ENCODE data around the gene TMPRSS3. TPM values are rescaled to one million over a fixed set of nuclear protein-coding genes. Genes with fewer than 3 reads are reported as not detected.
A peak's percentile ranks its signal among the peaks of the same experiment; 100 is the strongest.

The TMPRSS3 gene
- total RNA-seq, 2 experiments from 2014 or later = 7.4 to 8.9 TPM

- peaks cover 31% of the 10 kb centered on the region for H3K4me1 Mint-ChIP-seq
- peaks cover 15% of the 10 kb centered on the region for H3K9me3 Mint-ChIP-seq
- no peak overlapping the region for H3K4me3 Mint-ChIP-seq
- POLR2A ChIA-PET = interaction anchor here (0.6 kb wide), 1 partner anchor 11 kb away, joined by 3 read pairs; no protein-coding TSS in a partner anchor
- CTCF ChIA-PET = interaction anchor here (0.9 to 1.9 kb wide), 12 partner anchors 11 to 123 kb away, joined by 3 to 6 read pairs (median 4); partner anchors contain the start of gene UBASH3A
- no peak overlapping the region for H3K27ac Mint-ChIP-seq
- peaks cover 29% of the 10 kb centered on the region for H3K36me3 Mint-ChIP-seq (ENCODE audit: low read depth)
- no peaks in the 10 kb centered on the region for H3K27me3 Mint-ChIP-seq
- peak; percentile 35 for DNase-seq
Measured at GRCh38 chr21:42381347-42381984, 14.4 kb downstream of the TMPRSS3 start.

GRCh38 chr21:42379426-42380215 lies 16.2 kb downstream of the TMPRSS3 start:
- H3K27me3 Mint-ChIP-seq = no peaks in the 10 kb centered on the region
- H3K9me3 Mint-ChIP-seq = peaks cover 15% of the 10 kb centered on the region
- H3K4me3 Mint-ChIP-seq = no peak overlapping the region
- no peak overlapping the region for H3K27ac Mint-ChIP-seq
- no peak for DNase-seq
- H3K4me1 Mint-ChIP-seq = peaks cover 21% of the 10 kb centered on the region
- H3K36me3 Mint-ChIP-seq (ENCODE audit: low read depth) = peaks cover 21% of the 10 kb centered on the region
- POLR2A ChIA-PET = no interaction called here
- CTCF ChIA-PET = no interaction called here

GRCh38 chr21:42378418-42378817 lies 17.4 kb downstream of the TMPRSS3 start:
- DNase-seq = no peak
- Mint-ChIP-seq H3K9me3 (peaks cover 15% of the 10 kb centered on the region), H3K36me3 (ENCODE audit: low read depth) (peaks cover 14% of the 10 kb centered on the region), H3K27me3 (no peaks in the 10 kb centered on the region), H3K4me3 (no peak overlapping the region), H3K4me1 (peaks cover 21% of the 10 kb centered on the region), H3K27ac (no peak overlapping the region)
- ChIA-PET CTCF (interaction anchor here (0.8 to 1.3 kb wide), 2 partner anchors 11 to 20 kb away, joined by 3 read pairs; no protein-coding TSS in a partner anchor), POLR2A (no interaction called here)

- Mint-ChIP-seq H3K9me3 (peaks cover 15% of the 10 kb centered on the region), H3K36me3 (ENCODE audit: low read depth) (peaks cover 14% of the 10 kb centered on the region), H3K4me3 (no peak overlapping the region), H3K27ac (no peak overlapping the region), H3K4me1 (peaks cover 26% of the 10 kb centered on the region), H3K27me3 (no peaks in the 10 kb centered on the region)
- ChIA-PET CTCF (interaction anchor here (0.8 to 1.3 kb wide), 2 partner anchors 11 to 20 kb away, joined by 3 read pairs; no protein-coding TSS in a partner anchor), POLR2A (no interaction called here)
- DNase-seq = no peak
Measured at GRCh38 chr21:42377951-42378340, 17.9 kb downstream of the TMPRSS3 start.

GRCh38 chr21:42377211-42377950 lies 18.5 kb downstream of the TMPRSS3 start:
- no peak for DNase-seq
- POLR2A ChIA-PET = no interaction called here
- Mint-ChIP-seq H3K36me3 (ENCODE audit: low read depth) (peaks cover 10% of the 10 kb centered on the region), H3K4me1 (peaks cover 24% of the 10 kb centered on the region), H3K4me3 (no peak overlapping the region), H3K27ac (no peak overlapping the region), H3K27me3 (no peaks in the 10 kb centered on the region), H3K9me3 (peaks cover 11% of the 10 kb centered on the region)
- CTCF ChIA-PET = interaction anchor here (0.8 to 1.3 kb wide), 2 partner anchors 12 to 21 kb away, joined by 3 read pairs; no protein-coding TSS in a partner anchor

- POLR2A ChIA-PET = no interaction called here
- Mint-ChIP-seq H3K9me3 (peaks cover 2% of the 10 kb centered on the region), H3K4me3 (no peak overlapping the region), H3K27ac (no peak overlapping the region), H3K27me3 (no peaks in the 10 kb centered on the region), H3K4me1 (peaks cover 18% of the 10 kb centered on the region), H3K36me3 (ENCODE audit: low read depth) (peaks cover under 1% of the 10 kb centered on the region)
- DNase-seq = no peak
- CTCF ChIA-PET = interaction anchor here (0.5 to 3.0 kb wide), 2 partner anchors 14 to 1642 kb away, joined by 3 to 22 read pairs; no protein-coding TSS in a partner anchor
Measured at GRCh38 chr21:42376338-42376982, 19.4 kb downstream of the TMPRSS3 start.

GRCh38 chr21:42375966-42376337 lies 19.9 kb downstream of the TMPRSS3 start:
- CTCF ChIA-PET = interaction anchor here (0.5 to 3.0 kb wide), 4 partner anchors 14 to 1642 kb away, joined by 3 to 22 read pairs (median 6); no protein-coding TSS in a partner anchor
- no peak overlapping the region for H3K27ac Mint-ChIP-seq

GRCh38 chr21:42375506-42375905 lies 20.3 kb downstream of the TMPRSS3 start:
- peaks cover 18% of the 10 kb centered on the region for H3K4me1 Mint-ChIP-seq
- H3K36me3 Mint-ChIP-seq (ENCODE audit: low read depth) = no peaks in the 10 kb centered on the region
- H3K4me3 Mint-ChIP-seq = no peak overlapping the region
- no peaks in the 10 kb centered on the region for H3K27me3 Mint-ChIP-seq
- ChIA-PET POLR2A (no interaction called here), CTCF (interaction anchor here (0.6 to 3.0 kb wide), 5 partner anchors 12 to 143 kb away, joined by 3 to 22 read pairs (median 8); partner anchors contain the start of gene UBASH3A)
- no peaks in the 10 kb centered on the region for H3K9me3 Mint-ChIP-seq
- H3K27ac Mint-ChIP-seq = no peak overlapping the region
- DNase-seq = no peak

More at GRCh38 chr21:42375966-42376337, 19.9 kb downstream of the TMPRSS3 start:
- Mint-ChIP-seq H3K36me3 (ENCODE audit: low read depth) (no peaks in the 10 kb centered on the region), H3K4me1 (peaks cover 18% of the 10 kb centered on the region), H3K9me3 (no peaks in the 10 kb centered on the region), H3K27me3 (no peaks in the 10 kb centered on the region), H3K4me3 (no peak overlapping the region)
- POLR2A ChIA-PET = no interaction called here
- no peak for DNase-seq

GRCh38 chr21:42374864-42375499 lies 20.9 kb downstream of the TMPRSS3 start:
- Mint-ChIP-seq H3K4me1 (peaks cover 18% of the 10 kb centered on the region), H3K4me3 (no peak overlapping the region), H3K9me3 (no peaks in the 10 kb centered on the region), H3K27me3 (no peaks in the 10 kb centered on the region), H3K27ac (peak overlapping the region; percentile 66), H3K36me3 (ENCODE audit: low read depth) (no peaks in the 10 kb centered on the region)
- no peak for DNase-seq
- POLR2A ChIA-PET = no interaction called here
- CTCF ChIA-PET = interaction anchor here (0.6 to 3.0 kb wide), 7 partner anchors 9 to 142 kb away, joined by 3 to 22 read pairs (median 5); partner anchors contain the start of gene UBASH3A

- H3K27me3 Mint-ChIP-seq = no peaks in the 10 kb centered on the region
- no peaks in the 10 kb centered on the region for H3K9me3 Mint-ChIP-seq
- DNase-seq = no peak
- no peak overlapping the region for H3K27ac Mint-ChIP-seq
- no peak overlapping the region for H3K4me3 Mint-ChIP-seq
- H3K36me3 Mint-ChIP-seq (ENCODE audit: low read depth) = no peaks in the 10 kb centered on the region
- POLR2A ChIA-PET = no interaction called here
- peaks cover 18% of the 10 kb centered on the region for H3K4me1 Mint-ChIP-seq
- CTCF ChIA-PET = interaction anchor here (0.8 to 3.0 kb wide), 9 partner anchors 9 to 142 kb away, joined by 3 to 22 read pairs (median 4); partner anchors contain the start of gene UBASH3A
Measured at GRCh38 chr21:42374457-42374856, 21.4 kb downstream of the TMPRSS3 start.

- Mint-ChIP-seq H3K4me1 (peaks cover 21% of the 10 kb centered on the region), H3K27ac (no peak overlapping the region), H3K9me3 (no peaks in the 10 kb centered on the region), H3K27me3 (no peaks in the 10 kb centered on the region), H3K36me3 (ENCODE audit: low read depth) (no peaks in the 10 kb centered on the region), H3K4me3 (no peak overlapping the region)
- POLR2A ChIA-PET = no interaction called here
- no peak for DNase-seq
- CTCF ChIA-PET = interaction anchor here (0.8 to 3.0 kb wide), 9 partner anchors 9 to 141 kb away, joined by 3 to 22 read pairs (median 4); partner anchors contain the start of gene UBASH3A
Measured at GRCh38 chr21:42373908-42374455, 21.9 kb downstream of the TMPRSS3 start.
